ENCODE measurements around the gene INTS3. TPM values are rescaled to one million over a fixed set of nuclear protein-coding genes. Genes with fewer than 3 reads are reported as not detected.

The INTS3 gene
- total RNA-seq, 4 donors from 2014 or later: 16.1 to 28.0 (median 19.9) TPM

- Histone ChIP-seq H3K4me1 (peaks cover 11 to 18% of the 10 kb centered on the region in 2 donors), H3K27ac (no peak overlapping the region), H3K27me3 (no peaks in the 10 kb centered on the region), H3K9me3 (no peaks in the 10 kb centered on the region), H3K4me3 (no peak overlapping the region), H3K36me3 (no peaks in the 10 kb centered on the region)
- intact Hi-C loops (cut with DNase I; ENCODE audit: low total_unique reads) (no loop called here), in situ Hi-C loops (cut with MboI; ENCODE audit: low sequenced_read_pairs in 4 of 4) (loop anchor here in 2 of 4 donors (10.0 kb wide), 2 partner anchors 152 to 192 kb away; partner anchors contain the start of genes DENND4B (in 1 of the 2) and RAB13 (in 1 of the 2))
- TF ChIP-seq CTCF (IDR thresholded peaks at IDR 0.05 in 4 of 5, conservative IDR thresholded peaks at IDR 0.05 in 1 of 5) (no peak), POLR2A (IDR thresholded peaks at IDR 0.05) (no peak)
- DNase-seq: no peak
- ATAC-seq: no peak
These were observed 64.8 kb downstream of the INTS3 start for GRCh38 chr1:153792631-153793041.

GRCh38 chr1:153793261-153793972 lies 65.6 kb downstream of the INTS3 start:
- no peaks in the 10 kb centered on the region for H3K27me3 ChIP-seq
- H3K27ac ChIP-seq: no peak overlapping the region
- no peak for ATAC-seq
- H3K4me1 ChIP-seq: peaks cover 11 to 18% of the 10 kb centered on the region in 2 donors
- TF ChIP-seq CTCF (IDR thresholded peaks at IDR 0.05 in 4 of 5, conservative IDR thresholded peaks at IDR 0.05 in 1 of 5) (no peak), POLR2A (IDR thresholded peaks at IDR 0.05) (no peak)
- no peaks in the 10 kb centered on the region for H3K9me3 ChIP-seq
- H3K36me3 ChIP-seq: no peaks in the 10 kb centered on the region
- in situ Hi-C loops (cut with MboI; ENCODE audit: low sequenced_read_pairs in 4 of 4) (loop anchor here in 2 of 4 donors (10.0 kb wide), 2 partner anchors 151 to 191 kb away; partner anchors contain the start of genes DENND4B (in 1 of the 2) and RAB13 (in 1 of the 2)), intact Hi-C loops (cut with DNase I; ENCODE audit: low total_unique reads) (no loop called here)
- DNase-seq: no peak
- H3K4me3 ChIP-seq: no peak overlapping the region

GRCh38 chr1:153793973-153794615 lies 66.2 kb downstream of the INTS3 start:
- Histone ChIP-seq H3K27me3 (no peaks in the 10 kb centered on the region), H3K4me3 (no peak overlapping the region), H3K4me1 (peaks cover 11 to 18% of the 10 kb centered on the region in 2 donors), H3K9me3 (no peaks in the 10 kb centered on the region), H3K36me3 (no peaks in the 10 kb centered on the region), H3K27ac (no peak overlapping the region)
- peak in 1 of 2 donors; percentile 11 for DNase-seq
- intact Hi-C loops (cut with DNase I; ENCODE audit: low total_unique reads): no loop called here
- TF ChIP-seq POLR2A (IDR thresholded peaks at IDR 0.05): no peak
- TF ChIP-seq CTCF (IDR thresholded peaks at IDR 0.05 in 4 of 5, conservative IDR thresholded peaks at IDR 0.05 in 1 of 5): no peak
- in situ Hi-C loops (cut with MboI; ENCODE audit: low sequenced_read_pairs in 4 of 4): loop anchor here in 2 of 4 donors (10.0 kb wide), 2 partner anchors 151 to 191 kb away; partner anchors contain the start of genes DENND4B (in 1 of the 2) and RAB13 (in 1 of the 2)
- ATAC-seq: no peak

GRCh38 chr1:153794624-153795329 lies 66.9 kb downstream of the INTS3 start:
- in situ Hi-C loops (cut with MboI; ENCODE audit: low sequenced_read_pairs in 4 of 4) (loop anchor here (5.0 to 10.0 kb wide), 3 partner anchors 150 to 193 kb away; partner anchors contain the start of genes RAB13 (in 3 of the 4) and DENND4B (in 1 of the 4)), intact Hi-C loops (cut with DNase I; ENCODE audit: low total_unique reads) (loop anchor here (5.0 kb wide), 2 partner anchors 128 to 478 kb away; partner anchors contain the start of genes GATAD2B and HAX1)
- no peaks in the 10 kb centered on the region for H3K36me3 ChIP-seq
- H3K9me3 ChIP-seq: no peaks in the 10 kb centered on the region
- no peaks in the 10 kb centered on the region for H3K27me3 ChIP-seq
- TF ChIP-seq CTCF (IDR thresholded peaks at IDR 0.05 in 4 of 5, conservative IDR thresholded peaks at IDR 0.05 in 1 of 5): no peak
- no peak for TF ChIP-seq POLR2A (IDR thresholded peaks at IDR 0.05)
- H3K27ac ChIP-seq: no peak overlapping the region
- no peak overlapping the region for H3K4me3 ChIP-seq
- no peak for DNase-seq
- peaks cover 6 to 12% of the 10 kb centered on the region in 2 donors for H3K4me1 ChIP-seq
- no peak for ATAC-seq
